Measurements from ENCODE around the gene TSPAN15. TPM values are rescaled to one million over a fixed set of nuclear protein-coding genes. Genes with fewer than 3 reads are reported as not detected.

The TSPAN15 gene
- total RNA-seq, 1 experiment from 2014 or later = 7.7 TPM

DNA sequence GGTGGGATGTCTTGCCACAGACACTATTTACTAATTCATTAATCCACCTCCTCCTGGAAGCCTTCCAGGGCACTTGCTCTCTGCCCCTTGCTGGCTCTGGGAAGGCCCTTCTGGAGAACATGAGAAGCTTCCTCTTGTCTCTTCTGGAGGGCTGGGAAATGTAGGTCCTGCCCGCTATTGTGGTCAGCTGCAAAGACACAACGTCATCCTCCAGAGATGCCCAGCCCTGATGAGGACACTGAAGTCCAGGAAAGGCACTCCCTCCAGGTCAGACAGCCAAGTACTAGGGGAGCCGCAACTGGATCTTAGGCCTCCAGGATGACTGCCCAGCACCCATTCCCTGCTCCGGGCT is 24.9 kb upstream of the TSPAN15 start:
- H3K79me1 ChIP-seq (ENCODE audit: insufficient read depth, low read depth, low read length, poor library complexity, severe bottlenecking) = no peaks in the 10 kb centered on the region
- no peak overlapping the region for H3K18ac ChIP-seq (ENCODE audit: insufficient read length, low read depth, low read length)
- Mint-ChIP-seq H3K4me1 (peaks cover 0 to 6% of the 10 kb centered on the region in 2 experiments; a peak in 2 of 4 replicates), H3K27ac (no peak overlapping the region; a peak in 1 of 7 replicates), H3K27me3 (ENCODE audit: low read depth) (peaks cover 14% of the 10 kb centered on the region), H3K9me3 (no peaks in the 10 kb centered on the region), H3K4me3 (no peak overlapping the region), H3K36me3 (ENCODE audit: insufficient read depth in 1 of 3, low read depth in 3 of 3) (no peaks in the 10 kb centered on the region)
- WGBS (ENCODE audit: extremely low coverage, insufficient read length, low lambda C conversion rate) = no CpG with 5 or more reads among the region's 4 CpGs
- no peak overlapping the region for H3T11ph ChIP-seq (ENCODE audit: low read length)
- H4K20me1 ChIP-seq (ENCODE audit: control insufficient read depth, insufficient read depth, insufficient read length) = no peaks in the 10 kb centered on the region
- H3K4ac ChIP-seq (ENCODE audit: low read depth, low read length) = no peak overlapping the region
- no peak overlapping the region for H2BK20ac ChIP-seq (ENCODE audit: low read depth, low read length, poor library complexity, severe bottlenecking)
- H3K56ac ChIP-seq (ENCODE audit: insufficient read length, low read depth, low read length) = no peak overlapping the region
- no peak overlapping the region for H3K14ac ChIP-seq (ENCODE audit: insufficient read depth, low read length)
- H3K9me3 ChIP-seq (ENCODE audit: control insufficient read depth, low read depth, low read length) = no peaks in the 10 kb centered on the region
- H2BK15ac ChIP-seq (ENCODE audit: low read depth, low read length) = no peak overlapping the region
- H3K27ac ChIP-seq (ENCODE audit: insufficient read length, low read depth, low read length) = no peak overlapping the region
- no peaks in the 10 kb centered on the region for H3K4me1 ChIP-seq (ENCODE audit: insufficient read depth, low read length)
- no peak overlapping the region for H3K4me2 ChIP-seq (ENCODE audit: insufficient read depth, insufficient read length, low read length)
- H4K8ac ChIP-seq (replicated peaks; ENCODE audit: insufficient read length, low read depth, low read length) = no peak overlapping the region
- no peaks in the 10 kb centered on the region for H3K23me2 ChIP-seq (ENCODE audit: insufficient read length, low read depth, low read length, poor library complexity, severe bottlenecking)
- no peak overlapping the region for H4K5ac ChIP-seq (ENCODE audit: insufficient read length, low read depth, low read length)
- H2BK12ac ChIP-seq (ENCODE audit: insufficient read length, low read depth, low read length) = no peak overlapping the region
- H3K23ac ChIP-seq (ENCODE audit: insufficient read length, low read depth, low read length) = no peak overlapping the region
- no peak overlapping the region for H2BK5ac ChIP-seq (ENCODE audit: insufficient read length, low read length)
- H2AFZ ChIP-seq (ENCODE audit: low read length) = no peak overlapping the region
- no peak overlapping the region for H2AK5ac ChIP-seq (ENCODE audit: insufficient read length, low read length)
- H2BK120ac ChIP-seq (ENCODE audit: low read depth, low read length, poor library complexity, severe bottlenecking) = no peak overlapping the region
- no peak overlapping the region for H3K9ac ChIP-seq (ENCODE audit: extremely low read depth, insufficient read length, low read length)
- no peak overlapping the region for H4K91ac ChIP-seq (ENCODE audit: insufficient read length, low read depth, low read length)
- no peaks in the 10 kb centered on the region for H3K27me3 ChIP-seq (ENCODE audit: insufficient read depth, low read length)
- H3K79me2 ChIP-seq (ENCODE audit: insufficient read depth, low read length) = no peaks in the 10 kb centered on the region
- TF ChIP-seq, protein P1, sequence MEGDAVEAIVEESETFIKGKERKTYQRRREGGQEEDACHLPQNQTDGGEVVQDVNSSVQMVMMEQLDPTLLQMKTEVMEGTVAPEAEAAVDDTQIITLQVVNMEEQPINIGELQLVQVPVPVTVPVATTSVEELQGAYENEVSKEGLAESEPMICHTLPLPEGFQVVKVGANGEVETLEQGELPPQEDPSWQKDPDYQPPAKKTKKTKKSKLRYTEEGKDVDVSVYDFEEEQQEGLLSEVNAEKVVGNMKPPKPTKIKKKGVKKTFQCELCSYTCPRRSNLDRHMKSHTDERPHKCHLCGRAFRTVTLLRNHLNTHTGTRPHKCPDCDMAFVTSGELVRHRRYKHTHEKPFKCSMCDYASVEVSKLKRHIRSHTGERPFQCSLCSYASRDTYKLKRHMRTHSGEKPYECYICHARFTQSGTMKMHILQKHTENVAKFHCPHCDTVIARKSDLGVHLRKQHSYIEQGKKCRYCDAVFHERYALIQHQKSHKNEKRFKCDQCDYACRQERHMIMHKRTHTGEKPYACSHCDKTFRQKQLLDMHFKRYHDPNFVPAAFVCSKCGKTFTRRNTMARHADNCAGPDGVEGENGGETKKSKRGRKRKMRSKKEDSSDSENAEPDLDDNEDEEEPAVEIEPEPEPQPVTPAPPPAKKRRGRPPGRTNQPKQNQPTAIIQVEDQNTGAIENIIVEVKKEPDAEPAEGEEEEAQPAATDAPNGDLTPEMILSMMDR (conservative IDR thresholded peaks at IDR 0.05) = no peak
- no peak for DNase-seq

Measured in H9 (cell line).